Panc1 (cell line): ENCODE measurements around the gene SLC12A5. TPM values are rescaled to one million over a fixed set of nuclear protein-coding genes. Genes with fewer than 3 reads are reported as not detected.

Source experiments
- ATAC-seq: fragments of 200-7000 bp; cut with Tn5 transposase; 2 replicates; pipeline ENCODE4 v1.9.1; 2020; ENCODE audit warnings: mild to moderate bottlenecking, moderate library complexity
- BruUV-seq: library from RNA; stranded (reverse); fragments of 400-500 nt; replicated peaks from 2 replicates; lab custom pipeline; 2021; lab: Mats Ljungman, UMichigan
- CTCF ChIA-PET: fragments of 300-600 bp; sonication (Branson Sonifier 250); formaldehyde crosslinking; loops from one replicate; lab custom pipeline; 2022; ENCODE audit warnings: antibody characterized with exemption; lab: Charles Lee
- POLR2A ChIA-PET: fragments of 300-600 bp; sonication (Branson Sonifier 250); formaldehyde crosslinking; loops from one replicate; lab custom pipeline; 2022; ENCODE audit warnings: antibody characterized with exemption; lab: Charles Lee
- DNase-seq: peaks from one replicate; pipeline ENCODE4 v3.0.0-alpha.2; 2010; ENCODE audit warnings: low read depth, low spot score
- H3K27ac ChIP-seq: 2 replicates; pipeline ENCODE4 v1.5.1; 2011; ENCODE audit warnings: mild to moderate bottlenecking, low read length, inconsistent platforms
- H3K27me3 ChIP-seq: fragments of 200-500 bp; sonication (Bioruptor generic); 2 replicates; pipeline ENCODE4 v1.6.0; 2014; ENCODE audit warnings: low read length, inconsistent platforms; ENCODE audit not compliant: control insufficient read depth, insufficient read depth
- H3K36me3 ChIP-seq: fragments of 200-500 bp; sonication (Bioruptor generic); 2 replicates; pipeline ENCODE4 v1.5.1; 2014; ENCODE audit warnings: inconsistent platforms, mild to moderate bottlenecking, low read length, moderate library complexity; ENCODE audit not compliant: control insufficient read depth, insufficient read depth
- H3K4me1 ChIP-seq: 2 replicates; pipeline ENCODE4 v1.5.1; 2011; ENCODE audit warnings: inconsistent platforms, mild to moderate bottlenecking, low read length, moderate library complexity; ENCODE audit not compliant: control insufficient read depth, insufficient read depth
- H3K4me3 ChIP-seq, 2 experiments: 2 replicates each; pipeline ENCODE4 v1.5.1; 2011 to 2012; ENCODE audit warnings: low read depth in 2 of 2, low read length in 2 of 2, mild to moderate bottlenecking in 2 of 2, inconsistent platforms in 1 of 2, moderate library complexity in 1 of 2
- H3K9me3 ChIP-seq: fragments of 200-500 bp; sonication (Bioruptor generic); 2 replicates; pipeline ENCODE4 v1.5.1; 2014; ENCODE audit warnings: low read depth, mild to moderate bottlenecking, inconsistent platforms, low read length, moderate library complexity; ENCODE audit not compliant: control insufficient read depth, insufficient read depth
- POLR2AphosphoS5 ChIP-seq: IDR thresholded peaks from 2 replicates; pipeline ENCODE4 v1.6.1; 2012; ENCODE audit warnings: mild to moderate bottlenecking, low read depth, low read length, moderate library complexity
- REST ChIP-seq, 2 experiments: IDR thresholded peaks; 2 replicates each; pipeline ENCODE4 v1.6.1; 2011 to 2012; ENCODE audit warnings: low read depth in 2 of 2, control low read depth in 1 of 2, low read length in 1 of 2, mild to moderate bottlenecking in 1 of 2, moderate library complexity in 1 of 2; ENCODE audit not compliant: insufficient read depth in 1 of 2
- SIN3A ChIP-seq: IDR thresholded peaks from 2 replicates; pipeline ENCODE4 v1.6.1; 2012; ENCODE audit warnings: low read depth, mild to moderate bottlenecking, low read length, moderate library complexity, borderline replicate concordance; ENCODE audit not compliant: insufficient read depth
- TCF7L2 ChIP-seq: IDR thresholded peaks from 2 replicates; pipeline ENCODE4 v1.6.1; 2011; ENCODE audit warnings: mild to moderate bottlenecking, low read depth, low read length, inconsistent platforms
- in situ Hi-C: cut with HindIII; loops from 2 replicates; pipeline ENCODE4 v1.10.0; 2016; ENCODE audit warnings: low sequenced_read_pairs, low pct_unique_long_range_greater_than_20kb
- intact Hi-C: fragments of 100-400 bp; cut with micrococcal nuclease; formaldehyde crosslinking; loops from one replicate; pipeline ENCODE4 v1.10.0; 2022; ENCODE audit not compliant: unreplicated experiment
- total RNA-seq: library from RNA; stranded (reverse); gene quantifications from one replicate; pipeline ENCODE4 v1.2.1, GENCODE V29; 2021; ENCODE audit not compliant: unreplicated experiment
- TF ChIP-seq, protein P1 (sequence below): fragments of 450-650 bp; IDR thresholded peaks from 2 replicates; pipeline ENCODE4 v1.5.1; 2017; ENCODE audit warnings: mild to moderate bottlenecking

Gene SLC12A5
- total RNA-seq, 1 experiment from 2014 or later = 11.8 TPM

- no TSS peak for BruUV-seq
- TF ChIP-seq, protein P1, sequence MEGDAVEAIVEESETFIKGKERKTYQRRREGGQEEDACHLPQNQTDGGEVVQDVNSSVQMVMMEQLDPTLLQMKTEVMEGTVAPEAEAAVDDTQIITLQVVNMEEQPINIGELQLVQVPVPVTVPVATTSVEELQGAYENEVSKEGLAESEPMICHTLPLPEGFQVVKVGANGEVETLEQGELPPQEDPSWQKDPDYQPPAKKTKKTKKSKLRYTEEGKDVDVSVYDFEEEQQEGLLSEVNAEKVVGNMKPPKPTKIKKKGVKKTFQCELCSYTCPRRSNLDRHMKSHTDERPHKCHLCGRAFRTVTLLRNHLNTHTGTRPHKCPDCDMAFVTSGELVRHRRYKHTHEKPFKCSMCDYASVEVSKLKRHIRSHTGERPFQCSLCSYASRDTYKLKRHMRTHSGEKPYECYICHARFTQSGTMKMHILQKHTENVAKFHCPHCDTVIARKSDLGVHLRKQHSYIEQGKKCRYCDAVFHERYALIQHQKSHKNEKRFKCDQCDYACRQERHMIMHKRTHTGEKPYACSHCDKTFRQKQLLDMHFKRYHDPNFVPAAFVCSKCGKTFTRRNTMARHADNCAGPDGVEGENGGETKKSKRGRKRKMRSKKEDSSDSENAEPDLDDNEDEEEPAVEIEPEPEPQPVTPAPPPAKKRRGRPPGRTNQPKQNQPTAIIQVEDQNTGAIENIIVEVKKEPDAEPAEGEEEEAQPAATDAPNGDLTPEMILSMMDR = no peak
- TF ChIP-seq TCF7L2 = peak; percentile 44; the same call in 1 of the 2 replicates
- no peak for TF ChIP-seq SIN3A
- TF ChIP-seq REST (IDR thresholded peaks at IDR 0.05; ENCODE audit: insufficient read depth in 1 of 2, low read depth in 2 of 2, low read length in 1 of 2) = no peak
- ATAC-seq (no peak), DNase-seq (no peak)
- POLR2A ChIA-PET = no interaction called here
- in situ Hi-C loops (no loop called here), intact Hi-C loops (loop anchor here (2.0 kb wide), 1 partner anchor 66 kb away; no protein-coding TSS in a partner anchor)
- Histone ChIP-seq H3K9me3 (no peaks in the 10 kb centered on the region), H3K36me3 (peaks cover 5% of the 10 kb centered on the region), H3K4me1 (peaks cover 47% of the 10 kb centered on the region), H3K27me3 (no peaks in the 10 kb centered on the region), H3K27ac (peak overlapping the region; percentile 86), H3K4me3 (peak overlapping the region; percentile 84 to 92)
- CTCF ChIA-PET = interaction anchor here (0.8 to 2.1 kb wide), 2 partner anchors 8 to 66 kb away, joined by 3 to 7 read pairs; no protein-coding TSS in a partner anchor
Measured at GRCh38 chr20:46088409-46089166, 59.6 kb downstream of the SLC12A5 start.

GRCh38 chr20:46089167-46089416, 60.1 kb downstream of the SLC12A5 start:
- BruUV-seq = no TSS peak
- in situ Hi-C loops = no loop called here
- POLR2A ChIA-PET = no interaction called here
- H3K27me3 ChIP-seq = no peaks in the 10 kb centered on the region
- CTCF ChIA-PET = interaction anchor here (0.8 to 2.1 kb wide), 2 partner anchors 9 to 66 kb away, joined by 3 to 7 read pairs; no protein-coding TSS in a partner anchor
- TF ChIP-seq POLR2AphosphoS5 (no peak), SIN3A (no peak), REST (IDR thresholded peaks at IDR 0.05; ENCODE audit: insufficient read depth in 1 of 2, low read depth in 2 of 2, low read length in 1 of 2) (no peak), TCF7L2 (no peak)
- TF ChIP-seq, protein P1 = no peak
- no peaks in the 10 kb centered on the region for H3K9me3 ChIP-seq
- H3K4me1 ChIP-seq = peaks cover 47% of the 10 kb centered on the region
- intact Hi-C loops = loop anchor here (2.0 kb wide), 1 partner anchor 66 kb away; no protein-coding TSS in a partner anchor
- peak overlapping the region; percentile 84 to 92 for H3K4me3 ChIP-seq
- ATAC-seq (peak; percentile 66), DNase-seq (no peak)
- peaks cover 5% of the 10 kb centered on the region; the same call in 1 of the 2 replicates for H3K36me3 ChIP-seq
- H3K27ac ChIP-seq = peak overlapping the region; percentile 86
